GM18505 (cell line): ENCODE data around the gene VWA2.

Experiments used
- ATAC-seq: cut with Tn5 transposase; IDR thresholded peaks from one replicate; pipeline ENCODE4 v1.9.1; 2021; ENCODE audit not compliant: unreplicated experiment
- POLR2A ChIP-seq: IDR thresholded peaks from 4 replicates; pipeline ENCODE4 v1.6.1; 2011; ENCODE audit warnings: borderline replicate concordance; ENCODE audit not compliant: insufficient read depth, insufficient read length; ENCODE audit errors: extremely low read depth

VWA2 gene

DNA sequence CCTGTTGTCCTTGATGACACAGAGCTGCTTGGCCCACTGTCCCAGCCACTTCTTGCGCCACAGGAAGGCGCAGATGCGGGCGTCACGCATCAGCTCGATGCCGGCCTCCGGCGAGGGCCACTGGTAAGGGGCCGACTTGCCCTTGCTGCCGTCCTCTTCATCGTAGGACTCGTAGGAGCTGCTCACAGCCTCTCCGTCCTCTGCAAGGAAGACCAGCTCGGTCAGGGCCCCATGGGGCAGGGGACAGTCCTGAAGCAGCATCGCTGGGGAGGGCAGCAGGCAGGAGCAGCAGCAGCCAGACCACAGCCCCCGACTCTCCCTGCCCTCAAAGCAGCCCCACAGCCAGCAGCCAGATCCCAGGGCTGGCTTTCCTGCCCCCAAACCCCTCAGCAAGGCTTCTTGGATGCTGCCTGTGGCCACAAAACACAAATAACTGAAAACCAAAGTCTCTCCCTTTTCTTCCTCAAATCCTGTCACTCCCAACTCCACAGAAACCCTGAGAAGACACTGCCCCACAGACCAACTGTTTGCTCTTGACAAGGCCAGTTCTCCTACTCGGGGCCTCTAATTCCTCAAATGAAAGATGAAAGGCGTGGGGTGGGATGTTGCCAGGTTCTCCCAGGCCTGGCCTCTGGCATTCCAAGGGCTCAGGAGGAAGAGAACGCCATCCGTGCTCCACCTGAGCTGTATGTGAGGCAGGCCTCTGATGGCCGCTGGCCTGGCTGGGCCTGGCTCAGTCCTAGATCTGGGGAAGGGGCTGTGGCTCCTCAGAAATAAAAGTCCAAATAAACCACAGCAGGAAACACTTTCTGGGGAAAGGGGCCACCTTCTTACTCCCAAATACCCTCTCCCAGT lies 76.7 kb downstream of the VWA2 start:
- no peak for TF ChIP-seq POLR2A

DNA sequence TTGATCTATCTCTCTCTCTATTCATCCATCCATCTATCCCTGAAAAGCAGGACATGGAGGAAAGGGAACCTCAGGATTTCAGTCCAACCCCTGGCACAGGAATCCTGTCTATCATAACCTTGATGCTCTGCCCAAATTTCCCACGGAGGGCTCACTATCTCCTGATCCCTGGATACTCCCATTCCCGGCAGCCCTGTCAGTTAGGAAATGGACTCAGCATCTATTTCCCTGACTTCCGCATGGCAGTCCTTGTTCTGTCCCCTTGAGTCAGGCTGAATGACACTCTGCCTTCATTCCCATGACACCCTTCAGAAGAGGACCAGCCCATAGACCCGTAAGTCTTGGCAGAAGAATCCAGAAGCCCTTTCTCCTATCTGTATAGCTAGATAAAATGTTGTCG lies 77.7 kb downstream of the VWA2 start:
- no peak for ATAC-seq
- TF ChIP-seq POLR2A, result no peak

More for the DNA sequence above, 76.7 kb downstream of the VWA2 start:
- ATAC-seq, result no peak

DNA sequence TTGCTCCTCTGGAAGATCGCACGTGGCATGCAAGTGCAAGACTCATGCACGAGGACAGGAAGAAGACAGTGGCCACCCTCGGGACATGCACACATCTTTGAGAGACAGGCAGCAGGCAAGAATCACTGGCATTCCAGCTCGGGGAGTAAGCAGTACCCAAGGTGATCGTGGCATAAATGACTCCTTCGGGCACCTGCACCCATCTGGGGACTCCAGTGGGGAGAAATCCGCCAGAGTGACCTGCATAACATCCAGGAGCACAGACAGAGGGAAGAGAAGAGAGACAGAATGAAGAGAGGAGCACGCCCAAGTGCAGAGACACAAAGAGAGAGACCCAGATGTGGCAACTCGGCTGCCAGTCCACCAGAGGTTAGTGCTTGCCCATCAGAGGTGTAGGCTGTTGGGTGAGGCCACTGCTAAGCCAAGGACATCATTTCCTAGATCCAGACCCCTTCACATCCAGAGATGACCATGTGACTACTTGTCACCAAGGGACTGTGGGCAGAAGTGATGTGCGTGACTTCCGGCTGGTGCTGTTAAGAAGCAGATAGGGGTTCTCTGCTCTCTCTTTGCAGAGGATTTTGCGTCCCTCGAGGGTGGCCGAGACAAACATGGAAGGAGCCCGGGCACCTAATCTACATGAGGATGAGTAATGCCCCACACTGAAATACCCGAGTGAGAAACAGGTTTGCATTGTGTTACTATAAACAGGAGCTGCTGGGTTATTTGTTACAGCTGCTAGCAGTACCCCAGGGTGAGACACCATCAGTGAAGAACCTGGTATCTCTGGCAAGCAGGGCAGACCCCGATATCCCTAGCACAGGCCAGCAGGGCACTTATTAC lies 80.6 kb downstream of the VWA2 start:
- no peak for ATAC-seq
- TF ChIP-seq POLR2A, result no peak

DNA sequence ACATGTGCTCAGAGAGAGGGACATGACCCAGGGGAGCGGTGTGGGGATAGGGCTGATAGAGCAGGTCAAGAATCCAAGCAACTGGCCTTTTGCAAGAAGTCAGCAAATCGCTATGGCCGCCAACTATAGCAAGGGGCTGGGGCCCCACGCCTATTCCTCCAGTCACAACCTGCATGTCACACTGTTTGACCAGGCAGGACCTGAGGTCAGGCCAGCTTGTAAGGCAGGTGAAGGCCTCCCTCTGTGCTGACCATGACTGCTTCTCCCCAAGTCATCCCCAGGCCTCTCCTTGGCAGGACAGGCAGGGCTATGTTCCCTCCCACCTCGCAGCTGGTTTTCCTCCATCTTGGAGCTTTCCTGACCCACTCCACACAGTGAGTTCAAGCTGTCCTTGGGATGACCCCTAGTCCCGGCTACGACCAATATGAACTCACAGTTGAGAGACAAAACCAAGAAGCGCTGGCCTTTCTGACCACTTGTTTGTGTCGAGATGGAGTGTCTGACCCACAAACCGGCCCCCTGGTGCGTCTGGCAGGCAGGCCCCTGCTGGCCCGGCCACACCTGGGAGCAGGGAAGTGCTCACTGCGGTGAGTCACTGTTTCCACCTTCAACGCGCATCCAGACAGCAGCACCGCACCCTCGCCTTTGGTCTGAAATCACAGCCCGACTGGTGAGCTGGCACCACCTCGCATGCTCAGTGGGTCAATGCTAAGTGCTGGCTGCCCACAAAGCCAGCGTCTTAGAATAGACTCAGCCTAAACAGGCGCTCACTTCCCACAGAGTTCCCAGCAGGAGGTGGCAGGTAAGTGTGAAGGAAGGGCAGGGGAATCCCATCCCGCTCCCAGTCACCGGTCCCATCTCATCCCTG lies 81.4 kb downstream of the VWA2 start:
- no peak for TF ChIP-seq POLR2A
- ATAC-seq, result no peak

DNA sequence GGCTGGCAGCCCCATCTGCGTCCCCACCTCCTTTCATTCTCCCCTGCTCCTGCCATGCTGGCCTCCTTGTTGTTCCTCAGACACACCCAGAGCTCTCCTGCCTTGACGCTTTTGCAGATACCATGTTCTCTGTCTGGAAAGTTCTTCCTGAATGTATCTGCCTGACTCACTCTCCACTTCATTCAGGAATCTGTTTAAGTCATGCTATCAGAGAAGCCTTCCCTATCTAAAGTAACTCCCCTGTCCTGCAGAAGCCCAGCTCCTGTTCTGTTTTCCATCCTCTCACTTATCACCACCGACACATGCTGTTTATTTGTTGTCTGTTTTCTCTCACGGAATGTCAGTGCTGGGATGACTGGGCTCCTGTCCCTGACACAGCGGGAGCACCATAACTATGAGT lies 83.3 kb downstream of the VWA2 start:
- TF ChIP-seq POLR2A, result no peak
- no peak for ATAC-seq

DNA sequence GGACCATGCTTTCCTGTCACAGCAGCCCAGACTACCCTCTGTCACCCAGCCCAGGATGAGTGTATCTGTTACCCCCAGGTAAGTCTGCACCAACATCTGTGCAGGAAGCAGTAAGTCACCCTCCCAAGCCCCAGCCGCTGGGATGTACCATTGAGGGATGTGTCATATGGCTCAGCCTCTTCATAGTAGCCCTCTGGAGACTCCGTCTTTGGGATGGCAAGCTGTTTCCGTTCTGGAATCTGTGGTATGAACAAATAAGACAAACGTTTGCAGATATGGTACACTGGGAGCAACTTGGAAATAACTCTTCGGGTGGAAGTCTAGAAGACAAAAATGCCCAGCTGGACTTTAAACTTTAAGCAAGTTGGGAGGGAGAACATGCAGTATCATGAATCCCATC lies 84.0 kb downstream of the VWA2 start:
- ATAC-seq, result no peak
- no peak for TF ChIP-seq POLR2A

DNA sequence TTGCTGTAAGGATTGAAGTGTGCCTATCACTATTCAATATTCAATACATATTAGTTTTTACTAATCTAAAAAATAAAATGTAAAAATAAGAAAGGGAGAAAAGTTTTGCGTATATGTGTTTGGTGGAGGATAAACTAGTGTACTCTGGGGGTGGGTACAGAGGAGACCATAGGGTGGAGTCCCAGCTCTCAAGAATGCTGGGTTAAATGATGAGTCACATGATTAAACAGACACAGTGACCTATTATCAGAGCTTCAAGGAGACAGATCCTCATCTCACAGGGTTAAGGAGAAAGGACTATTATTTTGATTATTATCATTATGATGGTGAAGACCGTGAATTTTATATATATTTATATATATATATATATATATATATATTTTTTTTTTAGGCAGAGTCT lies 87.7 kb downstream of the VWA2 start:
- no peak for ATAC-seq
- no peak for TF ChIP-seq POLR2A

DNA sequence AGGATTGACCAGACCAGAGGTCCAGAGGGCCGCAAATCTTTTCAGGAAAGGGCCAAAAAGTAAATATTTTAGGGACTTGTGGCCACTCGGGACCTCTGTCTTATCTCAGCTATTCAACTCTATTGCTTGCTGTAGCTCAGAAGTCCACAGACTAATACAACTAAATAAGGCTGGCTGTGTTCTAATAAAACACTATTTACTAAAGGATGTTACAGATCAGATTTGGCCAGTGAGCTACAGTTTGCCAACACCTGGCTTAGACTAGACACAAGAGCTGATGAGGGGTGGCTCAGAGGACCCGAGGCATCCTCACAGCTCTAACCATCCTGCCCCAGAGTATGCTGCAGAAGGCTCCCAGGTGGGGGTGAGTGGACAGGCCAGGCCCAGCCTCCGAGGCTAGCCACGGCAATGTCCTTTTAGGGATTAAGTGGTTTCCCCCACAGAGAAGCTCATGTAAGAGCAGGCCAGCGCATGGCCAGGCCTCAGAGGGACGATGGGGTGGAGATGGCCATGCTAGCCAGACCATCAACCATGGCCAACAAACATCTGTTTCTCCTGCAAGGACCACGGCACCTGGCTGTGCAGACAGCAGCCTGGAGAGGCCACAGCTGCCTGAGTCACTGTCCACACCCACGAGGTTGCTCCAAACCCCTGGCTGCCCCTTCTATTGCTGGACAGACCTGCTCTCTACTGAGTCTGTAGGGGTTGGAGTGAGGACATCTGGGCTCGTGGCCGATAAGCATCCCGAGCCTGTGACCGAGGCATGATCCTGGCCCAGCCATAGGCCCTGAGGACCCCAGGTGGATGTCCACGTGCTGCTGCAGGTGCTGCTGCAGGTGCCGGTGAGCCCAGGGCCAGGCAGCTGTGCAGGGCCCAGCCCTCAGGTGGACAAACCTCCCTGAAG lies 88.7 kb downstream of the VWA2 start:
- ATAC-seq, result no peak
- TF ChIP-seq POLR2A, result no peak

DNA sequence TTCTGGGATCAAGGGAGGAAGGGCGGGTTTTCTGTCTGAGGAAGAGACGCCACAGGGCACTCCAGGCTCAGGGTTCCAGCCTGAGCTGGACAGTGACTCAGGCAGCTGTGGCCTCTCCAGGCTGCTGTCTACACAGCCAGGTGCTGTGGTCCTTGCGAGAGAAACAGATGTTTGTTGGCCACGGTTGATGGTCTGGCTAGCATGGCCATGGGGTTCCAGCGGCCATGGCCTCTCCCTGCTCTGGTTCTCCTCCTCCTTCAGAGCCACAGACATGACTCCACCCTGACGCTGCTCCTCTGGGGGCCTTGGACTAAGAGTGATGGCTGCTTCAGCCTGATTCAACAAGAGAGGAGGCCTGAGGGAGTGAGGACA lies 89.4 kb downstream of the VWA2 start:
- TF ChIP-seq POLR2A, result no peak
- ATAC-seq, result no peak

DNA sequence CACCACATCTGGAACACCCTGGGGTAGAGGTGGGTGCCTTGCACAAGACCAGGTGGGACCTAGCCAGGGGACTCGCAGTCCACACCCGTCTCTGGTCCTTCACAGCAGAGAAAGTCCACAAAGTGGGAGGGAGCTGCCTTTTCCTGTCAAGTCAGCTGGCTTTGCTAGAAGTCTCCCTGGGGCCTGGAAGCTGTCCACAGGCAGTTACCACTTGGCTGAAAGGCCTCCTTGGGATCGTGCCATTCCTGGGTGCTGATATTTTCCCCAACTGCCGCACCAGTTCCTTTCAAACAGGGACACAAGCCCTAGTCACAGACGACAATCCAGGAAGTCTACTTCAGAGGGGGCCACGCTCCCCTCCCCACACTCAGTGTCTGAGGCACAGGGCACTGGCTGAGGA lies 89.8 kb downstream of the VWA2 start:
- ATAC-seq, result no peak
- no peak for TF ChIP-seq POLR2A

DNA sequence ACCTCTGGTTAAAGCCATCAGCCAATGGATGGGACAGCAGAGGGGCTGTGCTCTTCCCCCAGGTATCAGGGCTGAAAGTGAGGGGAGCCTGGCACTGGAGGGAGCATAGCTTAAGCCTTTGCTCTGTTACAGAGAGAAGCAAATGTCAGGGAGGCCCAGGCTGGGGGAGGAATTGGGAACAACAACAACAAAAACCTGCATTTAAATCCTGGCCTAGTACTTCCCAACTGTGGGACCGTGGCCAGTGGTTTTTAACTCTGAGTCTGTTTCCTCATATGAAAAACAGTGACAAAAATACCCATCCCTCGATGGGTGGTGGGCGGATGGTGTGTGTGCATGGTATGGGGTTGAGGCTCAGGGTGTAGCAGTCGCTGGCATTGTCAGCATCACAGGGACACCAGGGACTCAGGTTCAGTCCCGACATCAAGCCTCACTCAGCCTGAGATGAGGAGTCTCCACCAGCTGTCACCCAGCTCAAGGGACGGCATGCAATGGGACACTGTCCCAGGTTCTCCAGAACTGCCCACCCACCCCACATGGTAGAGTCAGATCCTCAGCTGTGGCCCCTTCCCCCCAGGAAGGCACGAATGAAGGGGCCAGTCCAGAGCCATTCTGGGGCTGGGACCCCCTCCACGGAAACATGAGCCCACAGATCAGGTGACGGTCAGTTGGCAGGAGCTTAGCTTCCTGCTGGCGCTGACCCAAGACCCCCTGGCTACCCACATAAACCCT lies 90.7 kb downstream of the VWA2 start:
- no peak for ATAC-seq
- TF ChIP-seq POLR2A, result no peak
